Epidermal melanocyte (primary cell): ENCODE data around the gene CARS2.

ENCODE experiments used
- DNase-seq: peaks from one replicate; pipeline ENCODE4 v3.0.0; 2011; ENCODE audit warnings: low spot score; ENCODE audit not compliant: insufficient read length

The CARS2 gene

DNA sequence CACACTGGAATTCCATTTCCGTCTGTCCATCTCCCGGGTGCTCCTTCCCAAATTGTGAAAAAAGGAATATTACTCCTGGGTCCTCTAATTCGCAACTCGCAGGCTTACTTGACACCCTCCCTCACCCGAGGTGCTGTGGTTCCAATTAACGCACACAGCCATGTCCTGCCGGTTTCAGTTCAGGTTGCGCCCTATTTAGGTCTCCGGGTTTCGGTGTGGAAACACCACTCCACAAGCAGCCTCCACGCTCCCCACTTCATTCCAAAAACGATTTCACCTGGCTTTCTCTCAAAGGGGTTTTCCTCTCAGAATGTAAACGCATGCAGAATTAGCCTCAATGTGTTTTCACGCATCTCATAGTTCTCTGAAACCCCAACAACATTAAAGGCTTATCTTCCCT, 52.6 kb downstream of the CARS2 start:
- DNase-seq, result no peak

GRCh38 chr13:110652764-110653163, 53.2 kb downstream of the CARS2 start:
- DNase-seq, result no peak

DNA sequence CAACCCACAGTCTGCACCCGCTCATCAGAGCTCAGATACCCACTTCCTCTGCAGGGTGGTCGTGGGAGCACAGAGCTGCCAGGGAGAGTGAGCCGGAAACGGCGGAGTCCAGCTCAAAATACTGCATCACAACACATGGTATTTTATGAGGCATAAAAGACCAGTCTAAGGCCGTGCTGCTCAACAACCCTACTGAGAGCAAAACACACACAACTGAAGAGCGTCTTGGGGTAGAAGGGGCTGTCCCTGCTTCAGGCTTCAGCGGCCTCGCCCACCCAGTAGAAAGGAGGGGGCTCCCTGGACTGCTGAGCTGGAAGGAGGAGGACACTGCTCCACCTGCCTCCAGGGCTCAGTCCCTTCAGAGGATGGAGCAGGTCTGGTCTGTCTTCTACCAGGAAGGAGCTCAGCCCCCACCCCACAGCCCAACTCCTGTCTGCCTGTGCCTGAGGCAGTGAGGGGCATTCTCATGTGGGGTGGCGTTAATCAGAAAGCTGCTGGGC, 53.6 kb downstream of the CARS2 start:
- no peak for DNase-seq

GRCh38 chr13:110651726-110652230, 54.1 kb downstream of the CARS2 start:
- no peak for DNase-seq

- DNase-seq, result no peak
Observed at GRCh38 chr13:110651271-110651670, 54.6 kb downstream of the CARS2 start.

DNA sequence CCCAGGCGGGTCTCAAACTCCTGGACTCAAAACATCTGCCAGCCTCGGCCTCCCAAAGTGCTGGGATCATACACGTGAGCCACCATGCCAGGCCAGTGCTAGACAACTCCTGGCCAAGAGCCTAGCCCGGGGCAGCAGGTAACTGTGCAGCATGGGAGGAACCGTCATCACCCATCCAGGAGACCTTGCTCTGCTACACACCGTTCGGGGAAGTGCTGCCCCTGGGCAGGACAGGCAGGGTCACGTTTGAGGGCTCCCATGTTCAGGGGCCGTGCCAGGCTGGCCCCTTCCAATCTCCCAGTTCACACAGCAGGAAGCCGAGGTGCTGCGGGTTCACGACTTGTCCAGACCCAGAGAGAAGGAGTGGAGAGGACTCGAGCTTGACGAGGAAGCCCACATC, 55.5 kb downstream of the CARS2 start:
- no peak for DNase-seq

DNA sequence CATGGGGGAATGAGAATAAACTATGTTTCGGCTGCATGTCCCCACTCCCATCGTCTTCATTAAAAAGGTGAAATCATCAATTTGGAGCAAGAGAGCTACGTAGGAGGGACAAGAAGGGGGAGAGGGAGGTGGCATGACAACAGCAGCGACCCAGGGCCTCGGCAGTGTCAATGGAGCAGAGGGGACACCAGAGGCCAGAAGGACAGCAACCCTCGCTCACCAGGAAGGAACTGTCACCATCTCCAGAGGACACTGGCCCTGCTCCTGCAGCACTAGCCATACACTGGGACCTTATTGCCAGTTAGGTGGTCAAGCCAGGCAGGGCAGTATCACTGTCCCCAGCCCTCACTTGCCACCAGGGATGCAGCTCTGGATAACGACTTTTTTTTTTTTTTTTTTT, 56.4 kb downstream of the CARS2 start:
- DNase-seq, result no peak

DNA sequence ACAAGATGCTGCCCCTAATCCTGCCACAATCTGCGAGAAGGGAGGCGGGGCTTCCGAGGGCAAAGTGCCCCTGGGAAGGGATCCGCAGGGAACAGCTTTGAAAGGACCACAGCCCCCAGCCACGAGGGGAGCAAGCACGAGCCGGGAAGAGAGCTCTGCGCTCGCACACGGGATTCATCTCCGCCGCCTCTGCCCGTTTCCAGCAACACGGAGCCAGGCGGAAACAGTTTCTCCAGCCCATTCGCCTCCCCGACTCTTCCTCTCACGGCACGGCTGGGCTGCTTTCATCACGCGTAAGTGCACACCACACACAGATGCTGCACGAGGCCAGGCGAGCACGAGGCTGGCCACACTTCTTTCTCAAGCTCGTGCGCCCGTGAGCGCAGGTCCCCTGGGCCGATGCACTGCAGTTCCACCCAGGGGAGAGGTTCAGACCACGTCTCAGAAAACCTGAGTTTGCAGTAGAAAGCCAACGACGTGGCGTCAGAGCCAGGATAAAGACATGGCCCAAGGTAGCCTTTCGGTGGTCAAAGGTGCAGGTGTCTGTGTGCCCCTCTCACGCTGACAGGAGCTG, 57.0 kb downstream of the CARS2 start:
- no peak for DNase-seq

DNA sequence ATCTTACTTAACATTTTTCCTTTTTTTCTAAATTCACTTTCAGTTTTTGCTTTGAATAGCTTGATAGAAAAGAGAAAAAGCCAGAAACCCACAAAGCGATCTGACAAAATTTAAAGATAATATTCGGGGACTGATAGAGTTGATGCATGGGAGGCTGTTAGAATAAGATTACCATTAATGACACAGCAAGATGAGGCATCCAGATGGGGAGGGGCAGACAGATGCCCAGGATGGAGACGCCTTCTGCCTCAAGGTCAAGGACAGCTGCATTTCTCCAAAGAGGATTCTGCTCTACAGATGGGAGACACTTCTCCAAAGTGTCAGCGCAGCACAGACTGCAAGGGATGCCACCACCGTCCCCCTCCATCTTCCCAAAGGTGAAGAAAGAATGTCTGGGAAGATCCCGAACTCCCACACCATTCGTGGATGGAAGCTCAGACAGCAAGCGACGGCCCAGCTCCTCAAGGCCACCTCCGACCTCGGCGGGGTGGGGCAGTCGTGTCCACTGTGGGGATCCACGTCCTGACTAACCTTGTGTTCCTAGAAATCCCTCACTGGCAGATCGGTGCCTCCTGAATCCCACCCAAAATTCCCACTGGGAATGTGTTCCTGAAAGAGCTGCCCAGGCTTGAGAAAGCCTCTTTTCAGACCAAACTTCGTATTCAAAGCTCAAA, 57.6 kb downstream of the CARS2 start:
- DNase-seq, result no peak

GRCh38 chr13:110647365-110647737, 58.6 kb downstream of the CARS2 start:
- DNase-seq, result no peak

GRCh38 chr13:110646442-110647364, 59.2 kb downstream of the CARS2 start:
- DNase-seq, result no peak

- no peak for DNase-seq
Observed at GRCh38 chr13:110645750-110646149, 60.2 kb downstream of the CARS2 start.

DNA sequence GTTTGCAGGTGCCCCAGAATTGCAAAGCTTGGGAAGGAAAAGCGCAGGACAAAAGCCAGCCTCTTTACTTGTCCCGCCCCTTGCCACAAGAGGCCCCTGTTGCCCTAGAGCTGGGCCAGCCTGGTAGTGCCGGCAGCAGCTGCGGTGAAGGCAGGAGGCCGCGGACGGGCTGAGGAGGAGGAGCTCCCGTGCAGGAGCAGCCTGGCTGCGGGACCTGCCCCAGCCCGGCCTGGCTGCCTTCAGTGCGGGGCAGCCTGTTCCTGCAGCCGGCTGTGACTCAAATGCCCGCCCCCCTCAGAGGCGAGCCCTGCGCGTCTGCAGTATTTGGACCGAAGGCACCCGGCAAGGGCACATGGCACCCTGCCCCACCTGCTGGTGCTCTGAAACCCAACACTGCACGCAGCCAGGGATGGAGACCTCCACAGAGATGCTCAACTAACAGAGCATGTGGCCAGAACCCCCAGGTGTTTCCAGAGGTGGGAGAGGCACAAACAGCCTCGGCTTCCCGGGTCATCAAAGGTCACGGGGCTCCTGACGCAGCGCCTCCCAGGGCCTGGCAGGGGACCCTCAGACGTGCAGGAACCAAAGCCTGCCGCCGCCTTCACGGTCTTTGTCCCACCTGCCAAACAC, 60.9 kb downstream of the CARS2 start:
- DNase-seq, result peak; percentile 62

GRCh38 chr13:110643768-110644421, 62.0 kb downstream of the CARS2 start:
- DNase-seq, result no peak

DNA sequence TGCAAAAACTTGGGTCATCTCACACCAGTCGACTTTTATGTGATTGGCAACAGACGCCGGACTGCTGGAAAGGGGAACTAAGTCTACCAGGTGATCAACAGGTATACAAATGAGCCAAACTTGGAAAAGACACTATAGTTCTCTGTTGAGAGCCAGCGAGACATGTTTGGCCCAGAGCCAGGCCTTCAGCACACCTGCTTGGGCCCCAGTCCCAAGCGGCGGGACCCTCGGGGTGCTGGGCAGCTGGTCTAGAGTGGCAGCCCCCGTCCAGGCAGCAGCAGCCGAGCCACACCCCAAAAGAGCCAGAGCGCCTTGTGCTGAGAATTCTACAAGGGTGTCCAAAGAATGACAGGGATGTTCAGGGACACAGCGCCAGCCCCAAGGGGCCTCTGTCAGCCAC, 62.6 kb downstream of the CARS2 start:
- DNase-seq, result no peak

- no peak for DNase-seq
Observed at GRCh38 chr13:110642291-110642981, 63.5 kb downstream of the CARS2 start.

- no peak for DNase-seq
Observed at GRCh38 chr13:110641055-110642015, 64.6 kb downstream of the CARS2 start.

GRCh38 chr13:110640591-110641029, 65.3 kb downstream of the CARS2 start:
- no peak for DNase-seq

GRCh38 chr13:110639935-110640334, 66.0 kb downstream of the CARS2 start:
- DNase-seq, result no peak
